Measurements from ENCODE around the gene R3HDM2. TPM values are rescaled to one million over a fixed set of nuclear protein-coding genes. Genes with fewer than 3 reads are reported as not detected.
"Not testable (repeated sequence)": the region's sequence is repeated elsewhere in the genome, so short reads cannot be mapped to it uniquely, and the experiment has no call there.

R3HDM2 gene
- total and polyA plus RNA-seq, 2 experiments from 2014 or later: 13.4 to 28.7 TPM

DNA sequence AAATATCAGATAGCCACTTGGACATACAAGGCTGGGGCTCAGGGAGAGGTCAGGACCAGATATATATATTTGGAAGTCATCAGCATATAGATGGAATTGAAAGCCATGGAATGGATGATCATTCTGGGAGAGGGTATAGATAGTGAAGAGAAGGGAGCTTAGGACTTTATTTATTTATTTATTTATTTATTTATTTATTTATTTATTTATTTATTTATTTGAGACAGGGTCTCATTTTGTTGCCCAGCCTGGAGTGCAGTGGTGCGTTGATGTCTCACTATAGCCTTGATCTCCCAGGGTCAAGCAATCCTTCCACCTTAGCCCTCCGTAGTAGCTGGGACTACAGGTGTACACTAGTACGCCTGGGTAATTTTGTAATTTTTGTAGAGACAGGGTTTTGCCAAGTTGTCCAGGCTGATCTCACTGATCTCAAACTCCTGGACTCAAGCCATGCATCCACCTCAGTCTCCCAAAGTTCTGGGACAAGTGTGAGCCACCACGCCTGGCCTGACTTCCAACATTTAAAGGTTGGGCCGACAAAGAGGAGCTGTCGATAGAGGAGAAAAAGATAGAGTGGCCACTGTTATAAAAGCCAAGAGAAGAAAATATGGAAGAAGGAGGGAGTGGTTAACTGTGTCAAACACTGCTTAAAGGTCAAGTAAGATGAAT, 15.6 kb upstream of the R3HDM2 start:
- Histone ChIP-seq H3K9me2 (replicated peaks; ENCODE audit: insufficient read depth) (no peaks in the 10 kb centered on the region), H2AFZ (no peak overlapping the region), H3K4me1 (ENCODE audit: insufficient read depth) (peaks cover 7% of the 10 kb centered on the region), H3K27me3 (no peaks in the 10 kb centered on the region), H4K20me1 (ENCODE audit: insufficient read depth, poor library complexity, severe bottlenecking) (no peaks in the 10 kb centered on the region), H3K4me3 (no peak overlapping the region), H3K79me2 (no peaks in the 10 kb centered on the region), H3K9me3 (ENCODE audit: low read depth) (no peaks in the 10 kb centered on the region), H3K27ac (no peak overlapping the region), H3K36me3 (replicated peaks; ENCODE audit: insufficient read depth, low read depth) (no peaks in the 10 kb centered on the region), H3K4me2 (no peak overlapping the region)
- TF ChIP-seq EZH2phosphoT487 (IDR thresholded peaks at IDR 0.05; ENCODE audit: low read depth, severe bottlenecking, unreplicated experiment): no peak
- TF ChIP-seq, protein P1, sequence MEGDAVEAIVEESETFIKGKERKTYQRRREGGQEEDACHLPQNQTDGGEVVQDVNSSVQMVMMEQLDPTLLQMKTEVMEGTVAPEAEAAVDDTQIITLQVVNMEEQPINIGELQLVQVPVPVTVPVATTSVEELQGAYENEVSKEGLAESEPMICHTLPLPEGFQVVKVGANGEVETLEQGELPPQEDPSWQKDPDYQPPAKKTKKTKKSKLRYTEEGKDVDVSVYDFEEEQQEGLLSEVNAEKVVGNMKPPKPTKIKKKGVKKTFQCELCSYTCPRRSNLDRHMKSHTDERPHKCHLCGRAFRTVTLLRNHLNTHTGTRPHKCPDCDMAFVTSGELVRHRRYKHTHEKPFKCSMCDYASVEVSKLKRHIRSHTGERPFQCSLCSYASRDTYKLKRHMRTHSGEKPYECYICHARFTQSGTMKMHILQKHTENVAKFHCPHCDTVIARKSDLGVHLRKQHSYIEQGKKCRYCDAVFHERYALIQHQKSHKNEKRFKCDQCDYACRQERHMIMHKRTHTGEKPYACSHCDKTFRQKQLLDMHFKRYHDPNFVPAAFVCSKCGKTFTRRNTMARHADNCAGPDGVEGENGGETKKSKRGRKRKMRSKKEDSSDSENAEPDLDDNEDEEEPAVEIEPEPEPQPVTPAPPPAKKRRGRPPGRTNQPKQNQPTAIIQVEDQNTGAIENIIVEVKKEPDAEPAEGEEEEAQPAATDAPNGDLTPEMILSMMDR (IDR thresholded peaks at IDR 0.05; ENCODE audit: poor library complexity): no peak
- TF ChIP-seq EZH2 (IDR thresholded peaks at IDR 0.05; ENCODE audit: borderline replicate concordance): no peak
- 96% methylated on average over 6 of the region's 6 CpGs for WGBS (ENCODE audit: low lambda C conversion rate, missing lambda C conversion rate)
- no peak for DNase-seq (ENCODE audit: low spot score)

DNA sequence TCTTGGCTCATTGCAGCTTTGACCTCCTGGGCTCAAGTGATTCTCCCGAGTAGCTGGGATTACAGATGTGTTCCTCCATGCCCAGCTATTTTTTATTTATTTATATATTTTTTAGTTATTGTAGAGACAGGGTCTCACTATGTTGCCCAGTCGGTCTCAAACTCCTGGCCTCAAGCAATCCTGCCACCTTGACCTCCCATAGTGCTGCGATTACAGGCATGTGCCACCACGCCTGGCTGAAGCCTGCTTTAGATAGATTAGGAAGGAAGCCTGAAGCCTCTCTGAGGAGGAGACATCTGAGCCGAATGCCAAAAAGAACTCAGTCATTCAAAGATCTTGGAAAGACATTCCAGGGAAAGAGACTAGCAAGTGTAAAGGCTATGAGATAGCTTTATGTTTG, 13.9 kb upstream of the R3HDM2 start:
- 82% methylated on average over 5 of the region's 5 CpGs for WGBS (ENCODE audit: low lambda C conversion rate, missing lambda C conversion rate)
- Histone ChIP-seq H3K36me3 (replicated peaks; ENCODE audit: insufficient read depth, low read depth) (no peaks in the 10 kb centered on the region), H3K4me2 (no peak overlapping the region), H3K4me1 (ENCODE audit: insufficient read depth) (no peaks in the 10 kb centered on the region), H3K79me2 (no peaks in the 10 kb centered on the region), H2AFZ (no peak overlapping the region), H4K20me1 (ENCODE audit: insufficient read depth, poor library complexity, severe bottlenecking) (no peaks in the 10 kb centered on the region), H3K4me3 (no peak overlapping the region), H3K9me2 (replicated peaks; ENCODE audit: insufficient read depth) (no peaks in the 10 kb centered on the region), H3K27ac (no peak overlapping the region), H3K27me3 (no peaks in the 10 kb centered on the region), H3K9me3 (ENCODE audit: low read depth) (no peaks in the 10 kb centered on the region)
- TF ChIP-seq, protein P1 (IDR thresholded peaks at IDR 0.05; ENCODE audit: poor library complexity): no peak
- TF ChIP-seq EZH2 (IDR thresholded peaks at IDR 0.05; ENCODE audit: borderline replicate concordance): no peak
- no peak for TF ChIP-seq EZH2phosphoT487 (IDR thresholded peaks at IDR 0.05; ENCODE audit: low read depth, severe bottlenecking, unreplicated experiment)
- DNase-seq (ENCODE audit: low spot score): no peak

DNA sequence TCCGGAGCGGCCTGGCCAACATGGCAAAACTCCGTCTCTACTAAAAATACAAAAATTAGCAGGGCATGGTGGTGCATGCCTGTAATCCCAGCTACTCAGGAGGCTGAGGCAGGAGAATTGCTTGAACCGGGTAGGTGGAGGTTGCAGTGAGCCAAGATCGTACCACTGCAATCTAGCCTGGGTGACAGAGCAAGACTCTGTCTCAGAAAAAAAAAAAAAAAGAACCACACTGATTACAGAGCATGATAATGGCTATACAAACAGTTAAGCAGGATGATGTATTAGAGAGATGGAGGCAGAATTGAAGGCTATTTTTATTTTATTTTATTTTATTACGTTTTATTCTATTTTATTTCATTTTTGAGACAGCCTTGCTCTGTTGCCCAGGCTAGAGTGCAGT, 13.5 kb upstream of the R3HDM2 start:
- DNase-seq (ENCODE audit: low spot score); H3K36me3 ChIP-seq (replicated peaks; ENCODE audit: insufficient read depth, low read depth); H3K27me3 ChIP-seq; H4K20me1 ChIP-seq (ENCODE audit: insufficient read depth, poor library complexity, severe bottlenecking); H3K4me2 ChIP-seq; H3K9me3 ChIP-seq (ENCODE audit: low read depth); H2AFZ ChIP-seq; H3K4me3 ChIP-seq; H3K9me2 ChIP-seq (replicated peaks; ENCODE audit: insufficient read depth); H3K27ac ChIP-seq; H3K79me2 ChIP-seq; H3K4me1 ChIP-seq (ENCODE audit: insufficient read depth): not testable (repeated sequence)
- 87% methylated on average over 6 of the region's 6 CpGs for WGBS (ENCODE audit: low lambda C conversion rate, missing lambda C conversion rate)

DNA sequence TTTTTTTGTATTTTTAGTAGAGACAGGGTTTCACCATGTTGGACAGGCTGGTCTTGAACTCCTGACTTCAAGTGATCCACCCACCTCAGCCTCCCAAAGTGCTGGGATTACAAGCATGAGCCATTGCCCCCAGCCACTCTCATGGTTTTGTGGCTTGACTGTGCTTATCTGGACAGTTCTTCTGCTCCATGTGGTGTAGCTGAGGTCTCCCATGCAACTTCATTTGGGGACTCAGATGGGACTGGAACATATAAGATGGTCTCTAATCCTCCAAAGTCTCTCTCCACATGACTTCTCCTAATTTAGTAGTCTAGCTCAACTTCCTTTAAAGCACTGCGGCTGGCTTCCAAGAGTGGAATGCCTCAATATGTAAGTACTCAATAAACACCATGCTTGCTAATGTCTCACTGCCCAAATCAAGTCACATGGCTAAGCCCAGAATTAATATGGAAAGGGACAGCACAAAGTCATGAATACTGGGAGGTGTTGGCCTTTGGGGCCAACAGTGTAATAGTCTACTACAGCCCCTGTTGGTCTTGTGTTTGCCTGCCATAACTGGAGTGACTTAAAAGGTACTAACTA, 11.1 kb upstream of the R3HDM2 start:
- H3K27ac ChIP-seq: no peak overlapping the region
- H3K4me1 ChIP-seq (ENCODE audit: insufficient read depth): no peaks in the 10 kb centered on the region
- no peaks in the 10 kb centered on the region for H3K79me2 ChIP-seq
- H3K4me3 ChIP-seq: no peak overlapping the region
- H3K9me2 ChIP-seq (replicated peaks; ENCODE audit: insufficient read depth): no peaks in the 10 kb centered on the region
- H4K20me1 ChIP-seq (ENCODE audit: insufficient read depth, poor library complexity, severe bottlenecking): no peaks in the 10 kb centered on the region
- no peaks in the 10 kb centered on the region for H3K9me3 ChIP-seq (ENCODE audit: low read depth)
- no peaks in the 10 kb centered on the region for H3K36me3 ChIP-seq (replicated peaks; ENCODE audit: insufficient read depth, low read depth)
- H3K27me3 ChIP-seq: no peaks in the 10 kb centered on the region
- TF ChIP-seq EZH2 (IDR thresholded peaks at IDR 0.05; ENCODE audit: borderline replicate concordance): no peak
- TF ChIP-seq, protein P1 (IDR thresholded peaks at IDR 0.05; ENCODE audit: poor library complexity): no peak
- TF ChIP-seq EZH2phosphoT487 (IDR thresholded peaks at IDR 0.05; ENCODE audit: low read depth, severe bottlenecking, unreplicated experiment): no peak
- DNase-seq (ENCODE audit: low spot score): no peak
- no peak overlapping the region for H2AFZ ChIP-seq
- 93% methylated on average over 1 of the region's 1 CpG for WGBS (ENCODE audit: low lambda C conversion rate, missing lambda C conversion rate)
- no peak overlapping the region for H3K4me2 ChIP-seq

- H3K4me3 ChIP-seq; H3K79me2 ChIP-seq; H3K27me3 ChIP-seq; H4K20me1 ChIP-seq (ENCODE audit: insufficient read depth, poor library complexity, severe bottlenecking); H2AFZ ChIP-seq; H3K27ac ChIP-seq; H3K4me1 ChIP-seq (ENCODE audit: insufficient read depth); DNase-seq (ENCODE audit: low spot score); H3K9me2 ChIP-seq (replicated peaks; ENCODE audit: insufficient read depth); H3K36me3 ChIP-seq (replicated peaks; ENCODE audit: insufficient read depth, low read depth); H3K4me2 ChIP-seq; H3K9me3 ChIP-seq (ENCODE audit: low read depth): not testable (repeated sequence)
- 96% methylated on average over 2 of the region's 2 CpGs for WGBS (ENCODE audit: low lambda C conversion rate, missing lambda C conversion rate)
These were observed 10.6 kb upstream of the R3HDM2 start for GRCh38 chr12:57441393-57441792.
